ENCODE results near the gene PRR12.

PRR12 gene

GRCh38 chr19:49645995-49646394 lies 55.0 kb downstream of the PRR12 start:
- Histone ChIP-seq H3K4me1 (peaks cover 15% of the 10 kb centered on the region), H3K4me2 (ENCODE audit: low read length) (no peak overlapping the region), H2AFZ (no peak overlapping the region), H3K4me3 (ENCODE audit: low read depth, low read length) (no peak overlapping the region), H3K79me2 (peaks cover 48% of the 10 kb centered on the region), H3K9ac (no peak overlapping the region), H3K27me3 (ENCODE audit: control insufficient read depth, insufficient read depth, low read length) (no peaks in the 10 kb centered on the region), H3K9me3 (ENCODE audit: control insufficient read depth, low read length) (no peaks in the 10 kb centered on the region), H3K27ac (no peak overlapping the region), H3K36me3 (ENCODE audit: control insufficient read depth, insufficient read depth, low read length) (no peaks in the 10 kb centered on the region)
- no peak for TF ChIP-seq CTCF (IDR thresholded peaks at IDR 0.05)

- Histone ChIP-seq H3K36me3 (ENCODE audit: control insufficient read depth, insufficient read depth, low read length) (no peaks in the 10 kb centered on the region), H2AFZ (no peak overlapping the region), H3K4me2 (ENCODE audit: low read length) (no peak overlapping the region), H3K79me2 (peaks cover 48% of the 10 kb centered on the region), H3K4me3 (ENCODE audit: low read depth, low read length) (no peak overlapping the region), H3K27ac (no peak overlapping the region), H3K4me1 (peaks cover 11% of the 10 kb centered on the region), H3K9ac (no peak overlapping the region), H3K27me3 (ENCODE audit: control insufficient read depth, insufficient read depth, low read length) (no peaks in the 10 kb centered on the region), H3K9me3 (ENCODE audit: control insufficient read depth, low read length) (no peaks in the 10 kb centered on the region)
- TF ChIP-seq CTCF (IDR thresholded peaks at IDR 0.05) = no peak
Measured at GRCh38 chr19:49646586-49646985, 55.6 kb downstream of the PRR12 start.

- TF ChIP-seq CTCF (IDR thresholded peaks at IDR 0.05) = no peak
- peaks cover 15% of the 10 kb centered on the region for H3K79me2 ChIP-seq
- no peak overlapping the region for H3K27ac ChIP-seq
- no peaks in the 10 kb centered on the region for H3K27me3 ChIP-seq (ENCODE audit: control insufficient read depth, insufficient read depth, low read length)
- no peaks in the 10 kb centered on the region for H3K9me3 ChIP-seq (ENCODE audit: control insufficient read depth, low read length)
- no peak overlapping the region for H3K4me3 ChIP-seq (ENCODE audit: low read depth, low read length)
- H3K36me3 ChIP-seq (ENCODE audit: control insufficient read depth, insufficient read depth, low read length) = no peaks in the 10 kb centered on the region
- no peaks in the 10 kb centered on the region for H3K4me1 ChIP-seq
- no peak overlapping the region for H3K4me2 ChIP-seq (ENCODE audit: low read length)
- no peak overlapping the region for H3K9ac ChIP-seq
- no peak overlapping the region for H2AFZ ChIP-seq
Measured at GRCh38 chr19:49651029-49651819, 60.2 kb downstream of the PRR12 start.

DNA sequence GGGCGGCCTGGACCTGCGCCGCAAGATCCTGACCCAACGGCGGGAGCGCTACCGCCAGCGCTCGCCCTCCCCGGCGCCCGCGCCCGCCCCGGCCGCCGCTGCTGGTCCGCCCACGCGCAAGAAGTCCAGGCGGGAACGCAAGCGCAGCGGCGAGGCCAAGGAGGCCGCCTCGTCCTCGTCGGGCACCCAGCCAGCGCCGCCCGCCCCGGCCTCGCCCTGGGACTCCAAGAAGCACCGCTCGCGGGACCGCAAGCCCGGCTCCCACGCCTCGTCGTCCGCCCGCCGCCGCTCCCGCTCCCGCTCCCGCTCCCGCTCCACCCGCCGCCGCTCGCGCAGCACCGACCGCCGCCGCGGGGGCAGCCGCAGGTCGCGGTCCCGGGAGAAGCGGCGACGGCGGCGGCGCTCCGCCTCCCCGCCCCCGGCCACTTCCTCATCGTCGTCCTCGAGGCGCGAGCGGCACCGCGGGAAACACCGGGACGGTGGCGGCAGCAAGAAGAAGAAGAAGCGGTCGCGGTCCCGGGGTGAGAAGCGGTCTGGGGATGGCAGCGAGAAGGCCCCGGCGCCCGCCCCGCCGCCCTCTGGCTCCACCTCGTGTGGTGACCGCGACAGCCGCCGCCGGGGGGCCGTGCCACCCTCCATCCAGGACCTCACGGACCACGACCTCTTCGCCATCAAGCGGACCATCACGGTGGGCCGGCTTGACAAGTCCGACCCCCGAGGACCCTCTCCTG lies 61.0 kb downstream of the PRR12 start:
- TF ChIP-seq CTCF (IDR thresholded peaks at IDR 0.05) = no peak
- no peak overlapping the region for H3K9ac ChIP-seq
- H3K27me3 ChIP-seq (ENCODE audit: control insufficient read depth, insufficient read depth, low read length) = no peaks in the 10 kb centered on the region
- H3K36me3 ChIP-seq (ENCODE audit: control insufficient read depth, insufficient read depth, low read length) = no peaks in the 10 kb centered on the region
- H3K4me1 ChIP-seq = no peaks in the 10 kb centered on the region
- no peak overlapping the region for H3K4me3 ChIP-seq (ENCODE audit: low read depth, low read length)
- H3K79me2 ChIP-seq = peaks cover 9% of the 10 kb centered on the region
- no peak overlapping the region for H3K4me2 ChIP-seq (ENCODE audit: low read length)
- H3K27ac ChIP-seq = no peak overlapping the region
- H3K9me3 ChIP-seq (ENCODE audit: control insufficient read depth, low read length) = no peaks in the 10 kb centered on the region
- no peak overlapping the region for H2AFZ ChIP-seq

All from parathyroid adenoma (tissue), 2 donors.